HG03571 (cell line): ENCODE data around the gene ANTXR2.

Experiments
- ATAC-seq: cut with Tn5 transposase; IDR thresholded peaks from one replicate; pipeline ENCODE4 v1.9.1; 2021; ENCODE audit not compliant: unreplicated experiment

ANTXR2 gene

DNA sequence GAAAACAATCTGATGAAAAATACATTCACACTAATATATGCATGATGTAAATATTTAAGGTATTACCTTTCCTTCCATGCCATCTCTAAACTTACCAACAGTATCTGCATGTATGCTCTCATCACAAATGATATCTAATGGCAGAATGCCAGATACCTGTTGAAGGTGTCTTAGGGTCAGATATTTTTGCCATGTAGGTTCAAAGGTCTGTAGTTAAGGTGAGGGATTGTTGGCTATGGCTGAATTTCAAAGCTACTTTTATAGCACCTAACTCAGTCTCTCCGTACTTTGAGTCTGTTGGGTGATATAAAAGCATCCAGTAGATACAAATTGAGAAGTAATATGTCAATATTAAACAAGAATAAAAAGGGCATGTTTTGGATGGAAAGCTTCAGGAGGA is 19.8 kb upstream of the ANTXR2 start:
- ATAC-seq: no peak

- no peak for ATAC-seq
These were observed 19.1 kb upstream of the ANTXR2 start for GRCh38 chr4:80092088-80092487.

DNA sequence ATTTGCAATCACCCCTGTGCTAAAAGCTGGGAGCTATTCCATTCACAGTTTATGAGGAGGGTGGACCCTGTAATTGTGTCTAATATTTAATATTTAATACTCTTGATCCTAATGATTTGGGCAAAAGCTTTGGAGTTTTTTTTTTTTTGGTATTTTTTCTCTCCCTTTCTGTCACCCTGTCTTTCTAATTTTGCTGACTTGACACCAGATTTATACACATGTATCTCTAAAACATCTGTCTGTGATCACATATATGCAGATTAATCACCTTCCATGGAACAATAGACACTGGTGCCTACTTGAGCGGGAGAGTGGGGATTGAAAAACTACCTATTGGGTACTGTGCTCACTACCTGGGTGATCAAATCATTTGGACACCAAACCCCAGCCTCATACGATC is 18.7 kb upstream of the ANTXR2 start:
- no peak for ATAC-seq

DNA sequence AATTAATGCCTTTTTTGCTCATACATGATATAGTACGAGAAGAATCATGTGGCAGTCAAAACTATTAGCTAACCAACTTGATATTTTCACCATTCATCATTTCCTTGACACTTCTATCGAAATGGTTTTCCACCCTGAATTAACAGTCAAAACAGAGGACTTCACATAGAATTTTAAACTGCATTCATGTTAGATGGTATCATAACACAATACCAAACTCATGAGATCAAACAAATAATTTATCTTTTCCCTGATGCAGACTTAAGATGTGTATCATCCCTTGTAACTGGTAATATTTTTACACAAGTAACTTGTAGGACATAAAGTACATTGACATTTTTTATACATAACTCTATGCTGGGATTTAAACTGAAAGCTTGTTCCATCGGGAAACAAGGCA is 18.2 kb upstream of the ANTXR2 start:
- ATAC-seq: no peak

DNA sequence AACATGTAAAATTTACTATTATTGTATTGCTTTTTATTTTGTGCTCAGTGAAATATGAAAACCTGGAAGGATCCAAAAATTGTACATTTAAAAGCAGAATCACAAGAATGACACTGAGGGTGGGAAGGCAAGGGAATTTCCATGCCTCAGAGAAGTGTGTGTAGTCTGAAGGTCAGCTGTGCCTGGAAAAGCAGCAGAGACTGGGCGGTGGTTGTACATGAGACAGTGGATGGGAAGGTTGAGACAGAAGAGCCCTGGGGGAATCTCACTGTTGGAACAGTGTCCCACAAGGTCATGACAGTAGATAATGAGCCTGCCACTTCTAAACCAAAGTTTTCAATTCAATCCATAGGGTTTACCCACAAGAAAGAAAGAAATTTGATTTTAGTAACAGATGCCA is 17.1 kb upstream of the ANTXR2 start:
- ATAC-seq: no peak

GRCh38 chr4:80088471-80088870 is 15.4 kb upstream of the ANTXR2 start:
- no peak for ATAC-seq

GRCh38 chr4:80086296-80086695 is 13.3 kb upstream of the ANTXR2 start:
- no peak for ATAC-seq

DNA sequence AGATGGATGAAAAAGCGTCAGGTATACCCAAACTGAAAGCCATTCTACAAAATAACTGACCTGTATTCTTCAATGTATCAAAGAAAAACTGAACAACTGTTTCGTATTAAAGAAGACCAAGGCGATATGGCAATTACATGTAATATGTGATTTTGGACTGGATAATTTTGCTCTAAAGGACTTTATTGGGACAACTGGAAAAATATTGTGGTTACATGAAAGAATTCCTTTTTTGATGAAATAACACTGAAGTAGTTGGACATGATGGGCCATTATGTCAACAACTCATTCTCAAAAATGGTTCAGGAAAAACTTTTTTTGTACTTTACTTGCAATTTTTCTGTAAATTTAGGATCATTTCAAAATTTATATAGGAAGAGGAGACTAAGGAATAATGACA is 12.1 kb upstream of the ANTXR2 start:
- no peak for ATAC-seq

GRCh38 chr4:80082693-80083092 is 9.7 kb upstream of the ANTXR2 start:
- ATAC-seq: no peak

DNA sequence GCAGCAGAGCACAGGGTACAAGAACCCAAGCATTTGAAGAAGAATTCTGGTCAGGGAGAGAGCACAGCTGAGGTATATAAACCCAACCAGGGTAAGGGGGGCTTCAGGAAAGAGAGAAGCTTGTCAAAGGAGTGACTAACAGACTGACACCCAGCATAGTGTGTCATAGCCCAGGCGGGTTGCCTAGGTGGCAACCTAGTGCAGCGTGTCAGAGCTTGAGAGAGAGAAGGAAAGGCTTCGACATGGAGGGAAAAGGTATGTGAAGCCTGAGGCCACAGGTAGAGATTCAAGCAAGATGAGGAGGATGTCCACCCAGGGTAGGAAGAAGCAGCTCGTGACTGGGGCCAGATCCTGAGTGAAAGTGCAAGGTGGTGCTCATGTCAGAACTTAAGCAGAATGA is 8.5 kb upstream of the ANTXR2 start:
- no peak for ATAC-seq

- ATAC-seq: no peak
These were observed 6.4 kb upstream of the ANTXR2 start for GRCh38 chr4:80079255-80079923.

DNA sequence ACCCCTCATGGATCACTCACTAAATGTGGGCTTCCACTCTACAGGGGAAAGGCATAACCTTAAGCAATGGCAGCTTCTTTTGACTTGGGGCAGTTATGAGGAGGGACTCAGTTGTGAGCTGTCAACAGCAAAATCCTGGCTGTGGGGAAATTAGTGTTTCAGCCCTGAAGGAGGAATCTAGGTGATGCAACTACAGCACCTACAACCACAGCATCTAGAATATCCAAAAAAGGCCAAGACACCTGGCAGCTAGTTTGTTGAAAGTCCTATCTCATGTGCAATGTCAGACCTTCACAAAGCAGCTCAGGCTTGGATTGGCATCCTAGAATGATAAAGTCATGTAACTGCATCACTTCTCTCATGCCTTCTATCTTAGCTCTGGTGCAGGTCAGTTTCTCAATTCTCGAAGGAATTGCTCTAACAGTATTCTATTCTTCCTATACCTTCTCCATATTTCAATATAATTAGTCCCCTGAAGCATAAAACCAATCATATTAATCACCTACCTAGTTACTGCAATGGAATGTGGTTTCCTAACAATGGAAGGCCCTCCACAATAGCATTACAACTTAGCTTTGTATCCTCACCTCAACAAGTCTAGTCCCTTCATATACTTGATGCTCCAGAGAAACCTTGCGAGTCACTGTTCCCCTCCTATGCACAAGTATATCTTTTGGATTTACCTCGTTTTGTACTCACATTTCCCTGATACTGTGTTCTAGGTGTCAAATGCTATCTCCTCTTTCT is 5.5 kb upstream of the ANTXR2 start:
- ATAC-seq: no peak

DNA sequence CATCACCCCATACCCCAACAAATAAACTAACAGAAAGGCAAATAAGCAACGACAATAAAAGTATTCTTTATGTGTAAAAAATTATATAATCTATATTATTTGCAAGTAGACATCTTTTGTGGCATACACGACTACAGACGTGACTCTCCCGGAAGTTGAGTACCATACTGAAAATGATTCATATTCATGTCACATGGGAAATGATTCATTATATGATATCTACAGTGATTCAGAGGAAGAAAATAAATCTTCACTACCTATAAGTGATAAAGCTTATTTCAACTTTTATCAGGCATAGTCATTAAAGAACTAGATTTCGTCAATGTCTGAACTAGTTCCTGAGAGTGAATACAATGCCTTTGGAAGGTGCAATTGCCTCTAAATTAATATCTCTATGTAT is 4.6 kb upstream of the ANTXR2 start:
- ATAC-seq: no peak

DNA sequence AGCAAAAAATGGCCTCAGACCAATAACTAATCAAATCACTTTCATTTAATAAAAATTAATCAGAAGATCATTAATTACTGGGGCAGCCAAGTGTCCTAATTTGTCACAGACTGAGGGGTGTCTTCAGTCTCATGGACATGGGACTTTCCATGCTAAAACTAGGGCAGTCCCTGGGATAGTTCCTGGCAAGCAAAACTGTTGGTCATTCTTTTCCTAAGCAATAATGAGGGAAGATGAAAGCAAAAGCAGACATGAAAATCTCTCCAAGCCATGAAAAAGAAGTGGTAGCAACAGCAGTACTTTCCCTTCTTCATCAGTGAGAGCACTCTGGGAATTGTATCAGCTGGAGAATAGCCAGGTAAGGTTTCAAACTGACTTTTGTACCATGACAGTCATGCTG is 3.7 kb upstream of the ANTXR2 start:
- no peak for ATAC-seq

DNA sequence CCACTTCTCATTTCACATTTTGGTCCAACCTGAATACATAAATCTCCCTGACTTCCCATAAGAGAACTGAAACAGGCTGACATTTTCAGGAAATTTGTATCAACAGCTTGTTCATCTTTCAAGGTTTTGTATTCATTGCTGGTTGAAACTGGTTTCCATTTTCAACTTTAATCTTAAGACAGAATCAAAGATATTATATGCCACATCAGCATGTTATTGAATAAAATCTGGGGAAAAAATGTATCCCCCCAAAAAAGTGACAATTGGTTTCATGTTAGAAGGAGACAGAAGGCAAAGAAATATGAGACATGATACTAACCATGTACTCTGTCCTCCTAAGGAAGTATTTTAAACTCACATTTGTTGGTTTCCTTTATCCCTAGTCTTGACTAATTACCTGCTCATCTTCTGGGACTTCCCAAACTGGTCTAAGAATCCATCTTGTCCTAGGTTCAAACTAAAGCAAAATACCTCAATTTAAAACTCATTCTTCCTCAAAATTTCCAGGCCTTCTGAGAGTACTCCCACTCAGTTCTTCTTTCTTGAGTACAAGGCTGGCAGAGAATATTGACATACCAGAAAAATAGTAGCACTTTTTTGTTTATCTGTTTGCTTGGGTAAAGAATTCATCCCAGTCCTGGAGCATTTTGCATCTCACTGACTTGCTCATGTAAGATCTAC is 3.1 kb upstream of the ANTXR2 start:
- ATAC-seq: no peak

- ATAC-seq: no peak
These were observed 1.6 kb upstream of the ANTXR2 start for GRCh38 chr4:80074651-80075050.

DNA sequence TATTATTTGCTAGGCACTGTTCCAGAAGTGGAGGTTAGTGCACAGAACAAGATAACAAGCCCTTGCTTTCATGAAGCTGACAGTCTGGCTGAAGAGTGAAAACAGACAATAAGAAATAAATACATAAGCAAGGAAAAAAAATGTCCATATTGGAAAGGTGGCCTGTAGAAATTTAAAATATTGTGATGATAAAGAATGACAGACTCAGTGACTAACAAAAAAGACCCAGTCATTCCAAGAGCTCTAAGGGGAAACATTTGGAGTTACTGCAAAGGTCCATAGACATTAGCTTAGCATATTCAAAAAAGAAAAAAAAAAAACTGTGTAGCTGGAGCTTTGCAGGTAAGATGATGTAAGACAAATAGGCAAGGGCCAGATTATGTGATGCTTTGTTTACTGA is 1.0 kb upstream of the ANTXR2 start:
- ATAC-seq: no peak

GRCh38 chr4:80073473-80074008 is 512 bp upstream of the ANTXR2 start:
- ATAC-seq: peak; percentile 42

GRCh38 chr4:80072228-80072743 is 743 bp downstream of the ANTXR2 start:
- peak; percentile 13 for ATAC-seq

GRCh38 chr4:80071604-80072227 is 1.3 kb downstream of the ANTXR2 start:
- ATAC-seq: no peak

DNA sequence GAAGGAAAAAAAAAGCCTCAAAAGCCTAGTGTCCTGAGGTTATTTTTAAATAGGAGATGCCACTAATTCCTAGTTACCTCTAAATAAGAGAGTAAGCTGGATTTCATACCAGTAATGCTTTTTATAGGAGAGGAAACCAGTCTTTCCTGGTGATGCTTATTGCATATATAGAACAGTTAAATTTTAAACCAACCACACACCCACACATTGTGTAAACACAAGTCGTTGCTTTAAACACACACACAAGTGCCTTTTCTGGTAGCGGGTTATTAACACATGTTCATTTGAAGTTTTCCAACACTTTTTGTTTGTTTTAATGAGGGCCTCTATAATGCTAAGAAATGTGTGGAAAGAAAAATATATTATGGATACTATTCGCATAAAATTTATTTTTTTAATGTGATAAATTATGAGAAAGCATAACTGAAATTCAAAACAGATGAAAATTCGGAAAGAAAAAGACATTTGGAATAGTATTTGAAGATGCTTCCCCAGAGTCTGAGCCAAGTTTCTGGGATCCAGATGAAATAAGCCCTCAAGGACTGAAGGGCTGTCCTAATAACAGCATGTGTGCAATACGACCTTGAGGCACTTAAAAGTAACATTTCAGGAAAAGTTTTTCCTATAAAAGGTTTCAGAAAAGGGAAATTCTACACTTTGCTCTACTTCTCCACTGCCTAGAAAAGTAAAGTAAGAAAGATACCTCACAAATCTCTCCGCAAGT is 2.0 kb downstream of the ANTXR2 start:
- no peak for ATAC-seq
